Stimulated activated CD4-positive, alpha-beta T cell treated with anti-CD3 and anti-CD28 coated beads, Interleukin-4, amount 100 ng/mL, for 4 hours (primary cell): ENCODE measurements around the gene CPB2.

Experiments
- DNase-seq, 2 experiments: peaks; one replicate each; pipeline ENCODE4 v3.0.0-alpha.2; 2020

The CPB2 gene

DNA sequence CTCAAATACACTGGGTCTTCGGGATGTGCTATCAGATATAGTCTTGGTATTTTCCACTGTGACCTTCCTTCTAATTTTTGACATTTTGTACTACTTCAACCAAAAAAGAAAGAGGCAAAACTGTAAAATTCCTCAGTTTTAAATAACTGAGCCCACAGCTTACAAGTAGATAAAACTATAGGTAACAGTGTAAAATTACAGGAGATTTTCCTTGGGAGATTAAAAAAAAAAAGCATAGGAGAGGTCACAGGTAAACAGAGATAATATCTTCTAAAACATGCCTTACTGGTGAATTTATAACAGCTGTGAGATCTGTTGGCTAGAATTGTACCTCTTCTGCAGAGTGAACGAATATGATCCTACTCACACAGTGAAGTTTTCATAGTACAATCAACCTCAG, 59.4 kb downstream of the CPB2 start:
- no peak for DNase-seq

DNA sequence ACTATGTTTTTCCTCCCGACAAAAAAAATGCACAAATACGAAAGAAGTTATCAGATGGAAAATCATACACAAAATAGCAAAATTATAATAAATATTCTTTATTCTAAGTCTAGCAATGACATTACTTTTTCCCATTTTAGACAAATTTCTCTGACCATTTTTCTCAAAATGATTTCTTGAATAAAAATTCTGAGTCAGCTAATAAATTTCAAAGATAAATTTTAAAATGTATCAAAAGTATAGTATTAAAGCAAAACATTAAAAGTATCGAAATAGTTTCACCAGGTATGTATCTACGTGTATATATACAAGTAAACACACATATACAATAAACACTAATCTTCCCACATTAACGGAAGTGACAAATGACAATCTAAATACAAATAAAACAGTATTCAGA, 61.2 kb downstream of the CPB2 start:
- DNase-seq: no peak

DNA sequence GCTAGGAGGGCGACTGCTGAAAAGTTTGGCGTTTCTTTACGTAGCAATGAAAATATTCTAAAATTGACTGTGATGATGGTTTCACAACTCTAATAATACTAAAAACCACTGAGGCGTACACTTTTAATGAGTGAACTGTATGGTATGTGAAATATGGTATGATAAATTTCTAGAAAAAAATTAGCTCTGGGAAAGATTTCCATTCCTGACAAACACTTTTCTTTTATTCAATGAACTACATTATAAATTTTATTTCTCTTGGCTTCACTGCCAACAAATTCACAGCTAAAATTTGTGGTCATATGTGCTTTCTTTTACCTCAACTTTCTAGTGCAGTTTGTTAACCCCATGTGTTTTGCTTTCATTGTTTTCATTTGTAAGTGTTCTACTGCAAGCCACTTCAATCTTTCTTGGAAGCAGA, 63.4 kb downstream of the CPB2 start:
- DNase-seq: no peak

DNA sequence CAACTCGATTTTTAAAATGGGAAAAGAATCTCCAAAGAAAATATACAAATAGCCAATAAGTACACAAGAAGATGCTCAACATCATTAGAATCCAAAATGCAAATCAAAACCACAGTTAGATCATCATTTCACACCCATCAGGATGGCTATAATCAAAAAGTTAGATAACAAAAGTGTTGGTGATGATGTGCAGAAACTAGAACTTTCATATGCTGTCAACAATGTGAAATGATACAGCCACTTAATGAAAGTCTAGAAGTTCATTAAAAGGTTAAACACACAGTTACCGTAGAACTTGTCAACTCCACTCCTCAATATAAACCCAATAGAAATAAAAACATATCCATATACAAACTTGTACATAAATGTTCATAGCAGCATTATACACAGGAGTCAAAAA, 64.1 kb downstream of the CPB2 start:
- DNase-seq: no peak

DNA sequence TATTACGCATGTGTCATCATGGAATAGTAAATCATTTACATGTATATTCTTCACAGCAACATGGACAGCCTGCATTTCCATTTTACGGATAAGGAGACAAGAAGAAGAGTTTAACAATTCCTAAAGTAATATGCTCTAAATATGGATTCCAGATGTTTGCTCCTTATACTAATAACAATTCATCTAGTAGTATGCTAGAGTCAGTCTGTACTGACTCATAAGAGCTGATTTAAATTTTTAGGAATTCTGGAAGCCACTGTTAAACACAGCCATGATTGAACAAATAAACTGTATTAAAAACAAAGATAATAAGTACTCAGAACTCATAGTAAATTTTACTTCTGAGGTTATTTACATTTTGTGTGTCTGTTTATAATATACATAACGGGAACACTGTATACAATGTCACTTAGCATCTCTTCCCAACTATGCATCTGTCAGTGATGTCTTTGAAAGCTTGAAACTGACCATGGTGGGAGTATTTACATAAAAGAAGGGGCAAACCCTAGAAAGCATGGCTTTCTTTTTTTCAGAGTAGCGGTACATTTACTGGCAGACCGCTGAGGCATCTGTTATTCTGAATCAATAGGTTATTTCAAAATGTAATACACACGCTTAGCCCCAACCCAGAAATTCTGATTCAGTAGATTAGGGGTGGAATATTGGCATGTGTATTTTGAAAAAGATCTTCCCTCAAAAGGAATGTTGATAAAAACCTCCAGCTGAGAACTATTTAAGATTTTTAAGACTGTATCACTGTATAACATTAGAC, 65.2 kb downstream of the CPB2 start:
- no peak for DNase-seq

DNA sequence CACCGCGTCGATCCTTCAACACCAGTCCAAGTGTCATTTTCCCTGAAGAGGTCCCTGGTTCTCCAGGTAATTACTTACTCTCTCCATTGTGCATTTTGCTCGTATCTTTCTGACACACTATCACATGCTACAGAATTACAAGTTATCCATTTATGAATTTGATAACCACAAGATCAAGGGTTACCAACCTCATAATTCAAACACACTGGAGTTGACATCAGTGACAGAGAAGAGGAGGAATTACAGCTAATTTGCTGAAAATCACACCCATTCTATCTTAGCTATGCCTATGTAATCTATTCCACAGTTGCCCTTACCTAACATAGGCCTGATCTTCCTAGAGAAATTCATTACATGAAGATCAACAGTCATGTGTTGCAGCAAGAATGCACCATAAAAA, 66.5 kb downstream of the CPB2 start:
- DNase-seq: no peak

DNA sequence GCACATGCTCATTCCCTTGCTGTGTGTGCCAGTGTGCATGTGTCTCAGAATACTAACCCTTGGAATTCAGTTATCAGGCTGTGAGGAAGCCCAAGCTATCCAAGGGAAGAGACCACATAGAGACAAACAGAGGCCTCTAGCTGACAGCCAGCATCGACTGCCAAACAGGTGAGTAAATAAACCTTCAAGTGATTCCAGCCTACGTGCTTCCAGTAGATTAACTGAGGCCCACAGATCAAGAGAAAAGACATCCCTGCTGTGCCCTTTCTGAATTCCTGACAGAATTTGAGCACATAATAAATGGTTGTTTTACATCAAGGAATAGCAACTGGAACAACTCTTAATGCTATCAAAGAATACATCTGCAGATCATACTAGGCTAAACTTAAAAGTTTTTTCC, 69.8 kb downstream of the CPB2 start:
- DNase-seq: no peak

DNA sequence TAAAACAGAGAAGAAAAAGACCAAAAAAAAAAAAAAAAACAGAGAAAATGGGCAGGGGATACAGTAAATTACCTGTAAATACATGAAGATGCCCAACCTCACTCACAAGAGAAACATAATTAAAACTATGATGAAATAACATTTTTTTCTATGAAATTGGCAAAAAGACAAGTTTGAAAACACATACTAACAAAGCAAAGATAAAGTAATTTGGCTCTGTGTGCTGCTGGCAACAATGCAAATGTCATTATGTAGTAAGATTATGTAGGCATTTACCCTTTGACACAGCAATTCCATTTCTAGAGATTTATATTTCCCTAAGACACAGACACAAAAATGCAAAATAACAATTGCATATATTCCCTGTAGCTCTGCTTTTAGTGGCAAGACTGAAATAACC, 72.5 kb downstream of the CPB2 start:
- no peak for DNase-seq

DNA sequence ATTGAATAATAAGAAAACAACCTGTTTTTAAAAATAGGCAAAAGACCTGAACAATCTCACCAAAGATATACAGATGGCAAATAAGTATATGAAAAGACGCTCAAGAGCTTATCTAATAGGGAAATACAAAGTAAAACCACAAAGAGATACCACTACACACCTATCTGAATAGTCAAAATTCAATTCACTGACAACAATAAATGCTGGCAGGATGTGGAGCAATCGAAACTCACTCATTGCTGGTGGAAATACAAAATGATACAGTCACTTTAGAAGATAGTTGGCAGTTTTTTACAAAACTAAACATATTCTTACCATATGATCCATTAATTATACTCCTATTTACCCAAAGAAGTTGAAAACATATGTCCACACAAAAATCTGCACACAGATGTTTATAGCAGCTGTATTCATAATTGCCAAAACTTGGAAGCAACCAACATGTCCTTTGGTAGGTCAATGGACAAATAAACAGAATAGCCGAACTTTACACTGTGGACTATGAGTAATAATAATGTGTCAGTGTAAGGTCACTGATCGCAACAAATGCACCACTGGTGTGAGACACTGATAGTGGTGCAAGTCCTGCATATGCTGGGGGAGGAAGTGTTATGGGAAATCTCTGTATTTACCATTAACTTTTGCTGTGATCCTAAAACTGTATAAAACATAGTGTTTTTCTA, 73.1 kb downstream of the CPB2 start:
- no peak for DNase-seq

DNA sequence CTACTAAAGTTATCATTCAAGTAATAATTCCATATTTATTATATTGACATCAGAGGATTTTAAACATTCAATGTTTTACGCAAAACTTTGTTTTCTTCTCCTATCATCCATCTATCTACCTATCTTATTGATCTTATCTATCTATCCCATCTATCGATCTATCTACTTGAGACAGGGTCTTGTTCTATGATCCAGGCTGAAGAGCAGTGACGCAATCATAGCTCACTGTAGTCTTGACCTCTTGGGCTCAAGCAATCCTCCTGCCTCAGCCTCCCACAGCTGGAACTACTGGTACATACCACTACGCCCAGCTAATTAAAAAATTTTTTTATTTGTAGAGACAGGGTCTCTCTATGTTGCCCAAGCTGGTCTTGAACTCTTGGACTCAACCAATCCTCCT, 79.7 kb downstream of the CPB2 start:
- DNase-seq: no peak

DNA sequence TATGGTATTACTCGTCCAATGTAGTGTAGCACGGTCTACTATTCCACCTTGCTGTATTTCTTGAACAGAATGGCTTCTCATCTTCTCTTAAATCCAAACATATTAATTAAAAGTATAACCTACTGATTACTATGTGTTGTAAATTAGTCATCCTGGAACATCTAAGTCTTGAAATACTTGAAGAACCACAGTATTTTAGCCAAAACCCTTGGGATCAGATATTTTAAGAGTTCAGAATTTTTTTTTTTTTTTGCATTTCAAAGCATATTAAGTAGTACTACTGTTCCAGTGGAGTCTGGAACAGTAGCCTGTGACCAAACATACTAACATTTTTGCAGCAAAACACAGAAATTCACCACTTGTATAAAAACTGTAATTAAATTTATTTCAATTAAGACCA, 82.4 kb downstream of the CPB2 start:
- DNase-seq: no peak

DNA sequence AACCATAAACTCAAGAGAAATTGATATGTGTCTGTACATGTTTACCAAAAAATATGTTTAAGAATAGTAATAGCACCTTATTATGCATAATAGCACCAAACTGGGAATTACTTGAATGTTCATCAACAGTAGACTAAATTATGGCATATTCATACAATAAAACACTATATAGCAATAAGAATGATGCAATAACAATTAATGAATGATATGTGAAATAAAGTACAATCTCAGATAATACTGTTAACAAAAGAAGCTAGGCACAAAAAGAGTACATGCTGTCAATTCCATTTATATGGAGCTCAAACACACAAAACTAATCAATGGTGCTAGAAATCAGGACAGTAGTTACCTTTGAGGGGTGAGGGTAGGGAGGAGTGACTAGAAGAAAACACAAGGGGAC, 88.6 kb downstream of the CPB2 start:
- no peak for DNase-seq

DNA sequence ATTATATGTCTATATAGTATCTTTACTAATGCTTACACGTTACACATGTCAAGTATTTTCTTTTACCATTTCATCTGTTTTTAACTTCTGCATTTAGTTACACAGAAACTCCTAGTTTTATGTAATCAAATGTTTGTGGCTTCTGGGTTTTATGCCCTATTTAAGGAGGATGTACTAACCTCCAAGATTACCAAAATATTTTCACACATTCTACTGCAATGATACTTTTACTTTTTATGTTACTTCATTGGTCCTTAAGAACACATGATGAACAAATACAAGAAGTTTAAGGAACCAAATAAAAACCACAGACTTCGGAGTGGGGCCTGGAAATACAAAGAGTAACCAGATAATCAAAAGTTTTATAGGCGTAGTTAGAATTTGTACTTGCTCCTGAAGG, 89.5 kb downstream of the CPB2 start:
- no peak for DNase-seq

DNA sequence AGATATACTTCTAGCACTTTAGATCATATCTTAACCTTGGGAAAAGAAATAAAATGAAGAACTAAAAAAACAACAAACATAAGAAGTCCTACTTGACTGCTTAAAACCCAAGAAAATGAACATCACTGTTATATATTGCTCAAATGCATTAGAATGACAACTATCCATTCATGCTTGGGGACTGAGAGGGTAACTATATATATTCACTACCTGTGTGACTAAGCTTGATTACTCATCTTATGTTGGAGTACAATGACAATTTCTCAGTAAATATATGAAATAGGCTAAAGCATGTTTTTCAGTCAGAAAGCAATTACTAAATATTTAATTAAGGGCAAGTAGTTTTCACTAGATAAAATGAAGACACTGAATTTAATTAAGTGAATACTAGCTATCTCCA, 92.4 kb downstream of the CPB2 start:
- no peak for DNase-seq

DNA sequence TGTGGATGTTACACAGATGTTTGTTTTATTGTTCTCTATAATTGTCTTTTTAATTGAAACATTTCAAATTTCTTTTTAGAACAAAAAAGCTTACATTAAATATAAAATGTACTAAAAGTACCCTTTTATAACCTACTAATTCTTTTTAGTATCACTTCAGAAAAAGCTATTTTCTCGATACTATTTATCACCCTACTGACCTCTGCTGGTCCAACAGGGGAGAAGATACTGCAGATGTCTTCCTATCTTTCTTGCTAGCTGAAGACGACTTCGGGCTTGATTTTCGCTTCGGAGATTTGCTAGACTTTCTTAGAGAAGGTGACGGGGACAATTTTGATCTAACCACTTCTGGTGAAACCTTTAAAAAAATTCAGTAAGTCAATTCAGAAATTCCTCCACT, 94.7 kb downstream of the CPB2 start:
- DNase-seq: no peak

DNA sequence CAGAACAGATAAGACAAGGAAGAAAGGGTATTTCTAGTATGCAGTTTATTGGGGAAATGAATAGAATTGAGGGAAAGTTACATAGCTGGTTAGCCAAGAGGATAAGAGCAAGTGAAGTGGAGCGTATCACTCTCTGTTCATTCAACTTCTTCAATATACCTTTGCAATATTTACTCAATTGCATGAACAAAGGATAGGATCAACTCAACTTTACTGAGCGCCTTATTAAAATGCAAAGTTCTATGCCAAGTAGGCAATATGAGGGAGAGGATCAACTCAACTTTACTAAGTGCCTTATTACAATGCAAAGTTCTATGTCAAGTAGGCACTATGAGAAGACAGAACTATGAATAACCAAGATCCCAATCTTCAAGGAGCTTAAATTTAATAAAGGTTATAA, 96.2 kb downstream of the CPB2 start:
- DNase-seq: no peak

DNA sequence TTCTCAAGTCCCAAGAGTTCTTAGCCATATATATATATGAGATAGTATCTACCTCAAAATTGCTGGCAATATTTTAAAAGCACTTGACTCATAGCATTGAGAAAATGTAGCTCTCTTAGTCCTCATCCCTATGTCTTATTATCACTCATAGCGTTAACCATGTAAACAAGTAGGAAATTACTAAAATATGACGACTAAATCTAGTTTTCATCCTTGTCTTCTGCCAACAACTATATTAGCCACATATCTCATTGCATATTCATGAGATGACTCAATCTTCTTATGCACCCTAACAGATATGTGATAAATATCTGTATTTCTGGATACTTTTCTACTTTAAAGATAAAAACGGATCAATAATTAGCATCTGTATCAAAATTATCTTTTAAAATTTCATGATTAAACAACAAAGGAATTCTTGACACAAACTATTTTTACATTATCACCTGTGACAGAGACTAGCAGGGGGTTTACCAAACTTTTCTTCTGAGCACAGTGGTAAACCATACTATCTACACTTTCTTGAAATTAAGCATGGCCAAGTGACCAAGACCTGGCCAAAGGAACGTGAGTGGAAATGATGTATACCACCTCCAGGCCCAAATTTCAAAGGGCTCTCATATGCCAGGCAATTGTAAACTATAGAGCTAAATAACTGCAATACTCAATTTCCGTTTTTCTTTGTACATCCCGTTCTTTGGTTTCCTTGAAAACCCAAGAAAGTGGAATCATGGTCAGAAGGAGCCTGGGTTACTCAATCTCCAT, 98.0 kb downstream of the CPB2 start:
- DNase-seq: no peak

DNA sequence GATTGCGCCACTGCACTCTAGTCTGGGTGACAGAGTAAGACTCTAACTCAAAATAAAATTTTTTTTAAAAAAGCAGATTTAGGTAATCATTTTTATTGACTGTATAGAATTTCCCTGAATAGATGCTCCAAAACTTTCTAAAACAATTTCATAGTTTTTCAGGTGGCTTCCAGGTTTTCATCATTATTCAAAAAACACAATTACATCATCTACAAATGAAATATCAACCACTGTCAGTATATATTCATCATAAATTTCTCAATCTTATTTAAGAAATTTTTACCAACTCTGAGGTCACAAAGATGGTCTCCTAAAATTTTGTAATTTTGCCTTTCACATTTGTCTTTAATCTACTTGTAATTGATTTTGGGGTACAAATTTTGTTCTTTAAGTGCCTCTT, 100.3 kb downstream of the CPB2 start:
- DNase-seq: no peak
